ENCODE data around the gene SLC12A5. TPM values are rescaled to one million over a fixed set of nuclear protein-coding genes. Genes with fewer than 3 reads are reported as not detected.

Gene SLC12A5
- total RNA-seq, 4 donors from 2014 or later, result not detected

- intact Hi-C loops (cut with DNase I; ENCODE audit: low total_unique reads), result no loop called here
- H3K4me3 ChIP-seq, result no peak overlapping the region
- H3K36me3 ChIP-seq, result no peaks in the 10 kb centered on the region
- no peaks in the 10 kb centered on the region for H3K9me3 ChIP-seq
- in situ Hi-C loops (cut with MboI; ENCODE audit: low pct_ligation_motif_present in 1 of 4, low pct_unique_long_range_greater_than_20kb in 1 of 4, low sequenced_read_pairs in 3 of 4), result no loop called here
- TF ChIP-seq CTCF (IDR thresholded peaks at IDR 0.05), result no peak
- H3K27ac ChIP-seq, result no peak overlapping the region
- WGBS, 2 donors (ENCODE audit: low coverage in 1 of 2), result 30 to 31% methylated on average over 3 of the region's 3 CpGs
- DNase-seq, result no peak
- no peaks in the 10 kb centered on the region for H3K4me1 ChIP-seq
- H3K27me3 ChIP-seq, result peaks cover 58% of the 10 kb centered on the region
Measured at GRCh38 chr20:45997187-45997586, 31.8 kb upstream of the SLC12A5 start.

GRCh38 chr20:45998337-45998736 lies 30.7 kb upstream of the SLC12A5 start:
- no peaks in the 10 kb centered on the region for H3K4me1 ChIP-seq
- in situ Hi-C loops (cut with MboI; ENCODE audit: low pct_ligation_motif_present in 1 of 4, low pct_unique_long_range_greater_than_20kb in 1 of 4, low sequenced_read_pairs in 3 of 4) (no loop called here), intact Hi-C loops (cut with DNase I; ENCODE audit: low total_unique reads) (no loop called here)
- no peak for DNase-seq
- H3K4me3 ChIP-seq, result no peak overlapping the region
- TF ChIP-seq EP300 (IDR thresholded peaks at IDR 0.05; ENCODE audit: low read depth), result no peak
- no peak for TF ChIP-seq CTCF (IDR thresholded peaks at IDR 0.05)
- no peak for TF ChIP-seq POLR2AphosphoS5 (IDR thresholded peaks at IDR 0.05)
- no peak for TF ChIP-seq POLR2A (IDR thresholded peaks at IDR 0.05)
- no peak overlapping the region for H3K27ac ChIP-seq
- peaks cover 54% of the 10 kb centered on the region for H3K27me3 ChIP-seq
- H3K9me3 ChIP-seq, result no peaks in the 10 kb centered on the region
- 71% methylated on average over 2 of the region's 2 CpGs; no CpG with 5 or more reads in 1 of the 2 donors for WGBS, 2 donors (ENCODE audit: low coverage in 1 of 2)
- no peaks in the 10 kb centered on the region for H3K36me3 ChIP-seq

GRCh38 chr20:45998761-45999160 lies 30.3 kb upstream of the SLC12A5 start:
- in situ Hi-C loops (cut with MboI; ENCODE audit: low pct_ligation_motif_present in 1 of 4, low pct_unique_long_range_greater_than_20kb in 1 of 4, low sequenced_read_pairs in 3 of 4), result no loop called here
- no peaks in the 10 kb centered on the region for H3K4me1 ChIP-seq
- no peaks in the 10 kb centered on the region for H3K9me3 ChIP-seq
- no peaks in the 10 kb centered on the region for H3K36me3 ChIP-seq
- intact Hi-C loops (cut with DNase I; ENCODE audit: low total_unique reads), result no loop called here
- DNase-seq, result no peak
- no peak overlapping the region for H3K27ac ChIP-seq
- WGBS, 2 donors (ENCODE audit: low coverage in 1 of 2), result 52 to 73% methylated on average over 4 of the region's 4 CpGs
- no peak for TF ChIP-seq POLR2A (IDR thresholded peaks at IDR 0.05)
- TF ChIP-seq CTCF (IDR thresholded peaks at IDR 0.05), result no peak
- H3K27me3 ChIP-seq, result peaks cover 54% of the 10 kb centered on the region
- no peak overlapping the region for H3K4me3 ChIP-seq

- intact Hi-C loops (cut with DNase I; ENCODE audit: low total_unique reads) (no loop called here), in situ Hi-C loops (cut with MboI; ENCODE audit: low pct_ligation_motif_present in 1 of 4, low pct_unique_long_range_greater_than_20kb in 1 of 4, low sequenced_read_pairs in 3 of 4) (no loop called here)
- Histone ChIP-seq H3K36me3 (no peaks in the 10 kb centered on the region), H3K4me3 (no peak overlapping the region), H3K4me1 (no peaks in the 10 kb centered on the region), H3K27ac (no peak overlapping the region), H3K27me3 (peaks cover 53% of the 10 kb centered on the region), H3K9me3 (no peaks in the 10 kb centered on the region)
- DNase-seq, result no peak
- WGBS, 2 donors (ENCODE audit: low coverage in 1 of 2), result 52 to 77% methylated on average over 2 to 4 of the region's 4 CpGs
- TF ChIP-seq POLR2AphosphoS5 (IDR thresholded peaks at IDR 0.05) (no peak), CTCF (IDR thresholded peaks at IDR 0.05) (no peak), EP300 (IDR thresholded peaks at IDR 0.05; ENCODE audit: low read depth) (no peak), POLR2A (IDR thresholded peaks at IDR 0.05) (no peak)
Measured at GRCh38 chr20:45999557-46000261, 29.3 kb upstream of the SLC12A5 start.

Measured in transverse colon (tissue), 4 donors.